Skeletal muscle satellite cell (primary cell): ENCODE measurements around the gene EDN1. TPM values are rescaled to one million over a fixed set of nuclear protein-coding genes. Genes with fewer than 3 reads are reported as not detected.

ENCODE experiments used
- H3K27me3 ChIP-seq: 2 replicates; pipeline ENCODE4 v1.7.0; 2013; ENCODE audit warnings: low read length; ENCODE audit not compliant: control insufficient read depth, insufficient read depth
- H3K36me3 ChIP-seq: 2 replicates; pipeline ENCODE4 v1.7.0; 2013; ENCODE audit warnings: mild to moderate bottlenecking, control low read depth, low read length; ENCODE audit not compliant: insufficient read depth
- H3K4me1 ChIP-seq: 2 replicates; pipeline ENCODE4 v1.7.0; 2013; ENCODE audit warnings: low read length; ENCODE audit not compliant: control insufficient read depth, insufficient read depth
- H3K4me2 ChIP-seq: 2 replicates; pipeline ENCODE4 v1.7.0; 2013; ENCODE audit warnings: mild to moderate bottlenecking, low read length
- H3K4me3 ChIP-seq: 2 replicates; pipeline ENCODE4 v1.7.0; 2013; ENCODE audit warnings: low read length
- H3K9ac ChIP-seq: 2 replicates; pipeline ENCODE4 v1.7.0; 2013; ENCODE audit warnings: mild to moderate bottlenecking, low read depth, low read length, moderate library complexity
- H3K9me3 ChIP-seq: replicated peaks from 2 replicates; pipeline ENCODE4 v1.7.0; 2013; ENCODE audit warnings: mild to moderate bottlenecking, control low read depth, low read length
- small RNA-seq: library from RNA; depleted of rRNA; stranded (forward); fragments of <200 nt; gene quantifications from one replicate; pipeline ENCODE3, GENCODE V24; 2012

EDN1 gene

DNA sequence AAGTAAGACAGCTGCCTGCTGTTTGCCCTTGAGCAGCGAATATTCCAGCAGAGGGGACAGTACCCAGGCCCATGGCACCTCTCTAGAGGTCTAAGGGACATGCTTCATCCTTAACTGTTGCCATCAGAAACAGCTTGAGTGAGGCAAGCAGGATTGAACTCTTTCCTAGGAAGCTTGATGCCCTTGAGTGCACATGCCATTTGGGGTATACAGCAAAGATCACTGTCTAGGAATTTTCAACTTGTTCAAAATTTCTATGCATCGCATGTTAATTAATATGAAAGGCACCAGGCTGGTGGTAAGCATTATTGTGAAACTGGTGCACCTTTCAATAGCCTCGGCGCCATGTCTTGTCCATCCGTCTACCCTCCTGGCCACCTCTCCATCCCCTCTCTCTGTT is 54.1 kb downstream of the EDN1 start:
- Histone ChIP-seq H3K27me3 (no peaks in the 10 kb centered on the region), H3K36me3 (no peaks in the 10 kb centered on the region), H3K9ac (no peak overlapping the region), H3K4me1 (peaks cover 42% of the 10 kb centered on the region), H3K4me2 (no peak overlapping the region), H3K9me3 (no peaks in the 10 kb centered on the region), H3K4me3 (no peak overlapping the region)

DNA sequence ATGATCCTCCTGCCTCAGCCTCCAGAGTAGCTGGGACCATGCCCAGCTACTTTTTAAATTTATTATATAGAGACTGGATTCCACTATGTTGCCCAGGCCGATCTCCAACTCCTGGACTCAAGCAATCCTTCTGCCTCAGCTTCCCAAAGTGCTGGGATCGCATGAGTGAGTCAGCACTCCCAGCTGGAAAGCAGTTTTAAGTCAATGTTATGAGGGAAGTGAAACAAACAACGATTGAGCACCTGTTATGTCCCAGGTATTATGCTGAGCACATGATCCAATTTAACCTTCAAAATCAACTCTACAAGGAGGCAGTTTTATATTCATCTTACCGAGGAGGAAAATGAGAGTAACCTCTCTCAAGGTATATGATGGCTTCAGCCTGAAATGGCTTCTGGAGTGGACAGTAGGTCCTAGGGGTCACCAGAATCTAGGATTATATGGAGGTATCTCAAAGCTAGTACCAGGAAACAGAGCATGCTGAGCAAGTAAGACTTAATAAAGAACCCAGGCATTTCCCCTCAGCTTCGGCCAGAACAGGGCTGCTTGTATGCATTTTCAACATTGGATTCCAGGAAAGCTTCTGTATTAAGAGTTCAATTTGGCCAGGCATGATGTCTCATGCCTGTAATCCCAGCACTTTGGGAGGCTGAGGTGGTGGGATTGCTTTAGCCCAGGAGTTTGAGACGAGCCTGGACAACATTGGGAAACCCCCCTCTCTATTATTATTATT is 55.0 kb downstream of the EDN1 start:
- Histone ChIP-seq H3K9ac (no peak overlapping the region), H3K4me3 (no peak overlapping the region), H3K9me3 (no peaks in the 10 kb centered on the region), H3K4me2 (no peak overlapping the region), H3K27me3 (no peaks in the 10 kb centered on the region), H3K4me1 (peaks cover 49% of the 10 kb centered on the region), H3K36me3 (no peaks in the 10 kb centered on the region)

DNA sequence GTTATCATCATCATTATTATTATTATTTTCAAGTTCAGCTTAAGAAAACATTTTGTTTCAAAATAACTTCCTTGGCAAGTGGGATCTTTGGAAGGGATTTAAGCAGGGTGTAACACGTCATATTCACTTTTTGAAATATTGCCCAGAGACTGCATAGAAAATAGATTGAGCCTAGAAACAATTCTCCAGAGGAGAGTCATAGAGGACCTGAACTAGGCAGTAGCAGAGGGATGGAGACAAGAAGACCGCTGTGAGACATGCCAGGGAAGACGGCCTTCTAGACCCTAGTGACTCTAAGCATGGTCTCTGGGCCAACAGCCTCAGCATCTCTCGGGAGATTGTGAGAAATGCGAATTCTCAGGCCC is 55.5 kb downstream of the EDN1 start:
- Histone ChIP-seq H3K27me3 (no peaks in the 10 kb centered on the region), H3K4me1 (peaks cover 49% of the 10 kb centered on the region), H3K4me2 (no peak overlapping the region), H3K9ac (no peak overlapping the region), H3K36me3 (no peaks in the 10 kb centered on the region), H3K4me3 (no peak overlapping the region), H3K9me3 (no peaks in the 10 kb centered on the region)

Small RNA genes within 50 kb of the gene (small RNA-seq; reads per million reads assigned to genes)
- not detected for gene SUMO2P12
